Muscle layer of colon (tissue), 2 donors: ENCODE measurements around the gene TMED5.
"Not testable (repeated sequence)": the region's sequence is repeated elsewhere in the genome, so short reads cannot be mapped to it uniquely, and the experiment has no call there.

Experiments used
- H3K27ac ChIP-seq: one replicate; pipeline ENCODE4 v1.7.0; 2013; ENCODE audit warnings: low read depth, mild to moderate bottlenecking, low read length, moderate library complexity
- H3K27me3 ChIP-seq, 2 donors: one replicate each; pipeline ENCODE4 v1.7.0; 2013; ENCODE audit warnings: low read length in 2 of 2, mild to moderate bottlenecking in 2 of 2; ENCODE audit not compliant: insufficient read depth in 2 of 2, control insufficient read depth in 1 of 2
- H3K36me3 ChIP-seq: one replicate; pipeline ENCODE4 v1.7.0; 2013; ENCODE audit warnings: mild to moderate bottlenecking, low read length; ENCODE audit not compliant: insufficient read depth
- H3K4me1 ChIP-seq: one replicate; pipeline ENCODE4 v1.7.0; 2013; ENCODE audit warnings: mild to moderate bottlenecking, low read length; ENCODE audit not compliant: insufficient read depth
- H3K4me3 ChIP-seq, 2 donors: one replicate each; pipeline ENCODE4 v1.7.0; 2013; ENCODE audit warnings: low read length in 2 of 2, low read depth in 1 of 2, mild to moderate bottlenecking in 1 of 2, moderate library complexity in 1 of 2
- H3K9ac ChIP-seq: one replicate; pipeline ENCODE4 v1.7.0; 2013; ENCODE audit warnings: low read length
- H3K9me3 ChIP-seq: one replicate; pipeline ENCODE4 v1.7.0; 2013; ENCODE audit warnings: mild to moderate bottlenecking, low read length
- donor health status: abdominal sarcoma.
- donor health status: Adenocarcinoma of cecum.

TMED5 gene

GRCh38 chr1:93179886-93180722 is at the start of gene TMED5:
Gene TMED5, minus strand, starts transcription at chr1:93180413. Its CDS starts 171 bp downstream, at chr1:93180242.
- Histone ChIP-seq H3K27ac (peak within 1 kb of the TSS; percentile 95), H3K36me3 (no peaks in the 10 kb centered on the region), H3K9me3 (no peaks in the 10 kb centered on the region), H3K4me3 (peak within 1 kb of the TSS; percentile 99 to 100), H3K27me3 (no peaks in the 10 kb centered on the region), H3K4me1 (peaks cover 15% of the 10 kb centered on the region), H3K9ac (peak within 1 kb of the TSS; percentile 97)

DNA sequence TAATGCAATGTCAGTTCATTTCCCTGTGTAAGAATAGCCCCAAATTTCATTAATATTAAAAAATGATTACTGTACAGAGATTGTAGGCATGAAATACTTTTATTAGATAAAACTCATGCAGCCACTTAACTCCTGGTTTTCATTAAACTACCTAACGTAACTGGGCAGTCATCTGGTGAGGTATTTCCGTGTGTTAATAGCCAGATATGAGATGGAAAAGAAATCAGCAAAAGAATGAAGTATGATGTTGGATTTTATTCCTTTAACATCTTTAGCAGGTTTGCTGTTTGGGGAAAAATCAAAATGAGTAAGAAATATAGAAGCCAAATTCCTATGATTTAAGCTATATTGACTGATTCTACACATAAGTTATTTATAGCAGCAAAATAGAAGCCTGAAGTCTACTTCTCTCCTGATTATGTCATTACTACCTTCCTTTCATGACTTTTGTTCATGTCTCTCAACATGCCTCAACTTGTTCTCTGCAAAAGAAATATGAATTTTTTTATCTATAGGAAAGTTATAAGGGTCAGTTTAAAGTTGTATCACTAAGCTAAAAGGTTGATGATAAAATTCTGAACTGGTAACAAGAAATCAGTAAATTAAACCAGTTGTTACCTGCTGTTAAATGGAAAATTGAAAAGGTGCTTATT is 42.9 kb upstream of the TMED5 start:
- H3K9me3 ChIP-seq, result no peaks in the 10 kb centered on the region
- H3K36me3 ChIP-seq, result no peaks in the 10 kb centered on the region
- H3K27ac ChIP-seq, result no peak overlapping the region
- no peaks in the 10 kb centered on the region for H3K4me1 ChIP-seq
- no peak overlapping the region for H3K4me3 ChIP-seq
- H3K9ac ChIP-seq, result no peak overlapping the region
- no peaks in the 10 kb centered on the region for H3K27me3 ChIP-seq

- H3K4me3 ChIP-seq, result no peak overlapping the region
- H3K9ac ChIP-seq, result no peak overlapping the region
- H3K27me3 ChIP-seq, result no peaks in the 10 kb centered on the region
- H3K9me3 ChIP-seq, result no peaks in the 10 kb centered on the region
- H3K27ac ChIP-seq, result no peak overlapping the region
- H3K4me1 ChIP-seq, result no peaks in the 10 kb centered on the region
- no peaks in the 10 kb centered on the region for H3K36me3 ChIP-seq
These were observed 41.7 kb upstream of the TMED5 start for GRCh38 chr1:93221913-93222312.

GRCh38 chr1:93220716-93221115 is 40.5 kb upstream of the TMED5 start:
- H3K4me1 ChIP-seq, H3K36me3 ChIP-seq, H3K27me3 ChIP-seq, H3K9ac ChIP-seq, H3K4me3 ChIP-seq, H3K27ac ChIP-seq, H3K9me3 ChIP-seq: not testable (repeated sequence)

GRCh38 chr1:93219443-93219842 is 39.2 kb upstream of the TMED5 start:
- H3K4me3 ChIP-seq, result no peak overlapping the region
- no peak overlapping the region for H3K27ac ChIP-seq
- no peak overlapping the region for H3K9ac ChIP-seq
- H3K36me3 ChIP-seq, result no peaks in the 10 kb centered on the region
- no peaks in the 10 kb centered on the region for H3K9me3 ChIP-seq
- no peaks in the 10 kb centered on the region for H3K4me1 ChIP-seq
- no peaks in the 10 kb centered on the region for H3K27me3 ChIP-seq

DNA sequence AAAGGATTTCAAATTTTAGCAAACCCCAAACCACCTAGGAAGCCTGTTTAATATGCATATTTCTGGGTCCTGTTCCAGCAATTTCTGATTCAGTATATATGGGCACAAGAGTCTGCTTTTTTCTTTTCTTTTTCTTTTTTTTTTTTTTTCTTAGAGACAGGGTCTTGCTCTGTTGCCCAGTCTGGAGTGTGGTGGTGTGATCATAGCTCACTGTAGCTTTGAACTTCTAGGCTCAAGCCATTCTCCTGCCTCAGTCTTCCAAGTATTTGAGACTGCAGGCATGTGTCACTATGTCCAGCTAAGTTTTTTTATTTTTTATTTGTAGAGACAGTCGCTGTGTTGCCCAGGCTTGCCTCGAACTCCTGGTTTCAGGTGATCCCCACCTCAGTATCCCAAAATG is 35.1 kb upstream of the TMED5 start:
- H3K27ac ChIP-seq, result no peak overlapping the region
- H3K9ac ChIP-seq, result no peak overlapping the region
- H3K4me1 ChIP-seq, result no peaks in the 10 kb centered on the region
- H3K36me3 ChIP-seq, result no peaks in the 10 kb centered on the region
- H3K9me3 ChIP-seq, result no peaks in the 10 kb centered on the region
- H3K4me3 ChIP-seq, result no peak overlapping the region
- no peaks in the 10 kb centered on the region for H3K27me3 ChIP-seq

GRCh38 chr1:93207211-93207610 is 27.0 kb upstream of the TMED5 start:
- H3K27me3 ChIP-seq, result no peaks in the 10 kb centered on the region
- no peaks in the 10 kb centered on the region for H3K4me1 ChIP-seq
- H3K36me3 ChIP-seq, result no peaks in the 10 kb centered on the region
- H3K27ac ChIP-seq, result no peak overlapping the region
- H3K9ac ChIP-seq, result no peak overlapping the region
- no peaks in the 10 kb centered on the region for H3K9me3 ChIP-seq
- no peak overlapping the region for H3K4me3 ChIP-seq

DNA sequence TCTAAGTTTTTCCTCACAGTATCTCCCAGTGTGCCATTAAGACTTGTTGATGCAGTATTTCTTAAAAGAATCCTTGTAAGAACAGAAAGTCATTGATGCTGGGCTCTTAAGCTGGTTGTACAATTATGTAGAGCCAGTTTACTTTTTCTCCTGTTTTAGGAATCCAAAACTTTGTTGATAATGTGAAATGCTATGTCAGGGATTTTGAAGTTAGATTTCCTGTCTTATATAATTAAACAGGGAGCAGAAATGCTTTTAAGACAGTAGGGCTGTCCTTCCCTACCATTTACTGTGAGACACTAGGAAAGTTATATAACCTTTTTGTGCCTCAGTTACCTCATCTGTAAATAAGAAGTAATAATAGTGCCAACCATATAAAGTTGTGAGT is 26.3 kb upstream of the TMED5 start:
- H3K9ac ChIP-seq, result no peak overlapping the region
- H3K4me3 ChIP-seq, result no peak overlapping the region
- H3K9me3 ChIP-seq, result no peaks in the 10 kb centered on the region
- H3K27ac ChIP-seq, result no peak overlapping the region
- H3K36me3 ChIP-seq, result no peaks in the 10 kb centered on the region
- H3K4me1 ChIP-seq, result no peaks in the 10 kb centered on the region
- no peaks in the 10 kb centered on the region for H3K27me3 ChIP-seq

GRCh38 chr1:93205892-93206566 is 25.8 kb upstream of the TMED5 start:
- Histone ChIP-seq H3K4me1 (no peaks in the 10 kb centered on the region), H3K27me3 (no peaks in the 10 kb centered on the region), H3K9me3 (no peaks in the 10 kb centered on the region), H3K9ac (no peak overlapping the region), H3K36me3 (no peaks in the 10 kb centered on the region), H3K4me3 (no peak overlapping the region), H3K27ac (no peak overlapping the region)

GRCh38 chr1:93200714-93201113 is 20.5 kb upstream of the TMED5 start:
- Histone ChIP-seq H3K4me3 (no peak overlapping the region), H3K4me1 (no peaks in the 10 kb centered on the region), H3K27me3 (no peaks in the 10 kb centered on the region), H3K27ac (no peak overlapping the region), H3K9ac (no peak overlapping the region), H3K9me3 (no peaks in the 10 kb centered on the region), H3K36me3 (no peaks in the 10 kb centered on the region)

DNA sequence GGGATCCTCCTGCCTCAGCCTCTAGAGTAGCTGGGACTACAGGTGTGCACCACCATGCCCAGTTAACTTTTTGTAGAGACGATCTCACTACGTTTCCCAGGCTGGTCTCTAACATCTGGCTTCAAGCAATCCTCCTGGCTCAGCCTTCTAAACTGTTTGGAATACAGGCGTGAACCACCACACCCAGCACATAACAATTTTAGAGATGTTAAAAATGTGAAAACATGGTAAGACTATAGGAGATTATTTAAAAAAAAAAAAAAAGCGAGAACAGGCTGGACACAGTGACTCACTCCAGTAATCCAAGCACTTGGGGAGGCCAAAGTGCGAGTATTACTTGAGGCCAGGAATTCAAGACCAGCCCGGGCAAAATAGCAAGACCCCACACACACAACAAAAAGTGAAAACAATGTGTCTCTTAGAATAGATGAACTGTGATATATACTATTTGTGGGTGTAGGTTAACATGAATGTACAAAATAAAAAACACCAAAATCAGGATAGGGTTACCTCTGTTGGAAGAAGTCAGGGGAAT is 19.9 kb upstream of the TMED5 start:
- Histone ChIP-seq H3K36me3 (no peaks in the 10 kb centered on the region), H3K27me3 (no peaks in the 10 kb centered on the region), H3K4me3 (no peak overlapping the region), H3K9ac (no peak overlapping the region), H3K9me3 (no peaks in the 10 kb centered on the region), H3K27ac (no peak overlapping the region), H3K4me1 (no peaks in the 10 kb centered on the region)
